H54 (cell line): ENCODE measurements around the gene SSU72.

Experiments used
- DNase-seq: peaks from one replicate; pipeline ENCODE4 v3.0.0; 2011; ENCODE audit warnings: low spot score, mixed read lengths; ENCODE audit not compliant: insufficient read length
- FAIRE-seq: peaks from 3 replicates; lab custom pipeline; 2011; peaks lifted over from hg19 to GRCh38; lab: Jason Lieb, UNC
- POLR2A ChIP-seq: IDR thresholded peaks from 2 replicates; pipeline ENCODE4 v1.6.1; 2011; ENCODE audit warnings: low read depth, mild to moderate bottlenecking, low read length

SSU72 gene

DNA sequence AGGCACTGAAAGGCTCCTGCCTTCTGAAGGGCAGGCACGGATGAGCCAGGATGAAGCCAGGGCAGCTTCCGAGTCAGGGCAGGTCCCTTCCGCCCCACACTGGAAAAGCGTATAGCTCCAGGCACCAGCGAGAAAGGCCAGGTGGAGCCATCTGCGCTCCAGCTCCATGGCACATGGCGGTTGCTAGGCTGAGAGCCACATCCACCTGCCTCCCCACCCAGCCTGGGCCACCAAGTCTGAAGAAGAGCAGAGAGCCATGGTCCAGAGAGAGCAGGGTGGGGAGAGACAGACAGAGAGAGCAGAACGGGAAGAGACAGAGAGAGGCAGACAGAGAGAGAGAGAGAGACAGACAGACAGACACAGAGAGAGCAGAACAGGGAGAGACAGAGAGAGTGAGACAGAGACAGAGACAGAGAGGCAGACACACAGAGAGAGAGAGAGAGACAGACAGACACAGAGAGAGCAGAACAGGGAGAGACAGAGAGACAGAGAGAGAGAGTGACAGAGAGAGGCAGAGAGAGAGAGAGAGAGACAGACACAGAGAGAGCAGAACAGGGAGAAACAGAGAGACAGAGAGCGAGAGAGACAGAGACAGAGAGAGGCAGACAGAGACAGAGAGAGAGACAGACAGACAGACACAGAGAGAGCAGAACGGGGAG is 20.1 kb upstream of the SSU72 start:
- FAIRE-seq (no peak), DNase-seq (no peak)
- no peak for TF ChIP-seq POLR2A

DNA sequence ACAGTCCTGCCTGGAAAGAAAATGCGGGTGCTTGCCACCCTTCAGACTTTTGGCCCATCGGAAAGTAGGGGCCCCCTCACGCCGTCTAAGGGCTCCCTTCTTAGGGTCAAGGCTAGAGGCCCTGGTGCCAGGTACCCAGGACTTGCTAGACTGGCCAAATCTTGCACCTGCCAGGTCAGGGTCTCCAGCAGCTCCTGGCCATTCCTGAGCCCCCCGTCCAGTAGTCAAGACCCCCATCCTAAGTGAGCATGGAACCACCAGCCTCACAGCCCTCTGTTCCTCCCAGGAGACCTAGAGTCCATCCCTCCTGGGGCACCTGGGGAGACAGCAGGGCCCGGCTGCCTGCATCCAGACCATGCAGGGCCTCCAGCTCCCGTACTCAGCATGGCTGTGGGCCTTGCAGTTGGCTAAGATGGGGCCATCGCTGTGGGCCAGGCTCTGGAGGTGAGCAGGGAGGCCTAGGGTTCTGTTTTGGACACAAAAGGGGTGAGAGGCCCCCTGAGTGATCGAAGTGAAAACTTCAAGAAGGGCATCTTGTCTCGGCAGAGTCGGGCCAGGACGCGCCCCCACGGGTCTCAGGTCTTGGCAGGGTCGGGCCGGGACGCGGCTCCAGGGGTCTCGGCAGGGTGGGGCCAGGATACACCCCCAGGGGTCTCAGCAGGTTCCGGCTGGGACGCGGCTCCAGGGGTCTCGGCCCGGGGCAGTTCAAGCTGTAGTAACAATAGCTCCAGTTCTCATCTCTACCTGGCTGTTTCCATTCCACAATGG is 19.4 kb upstream of the SSU72 start:
- DNase-seq (no peak), FAIRE-seq (no peak)
- no peak for TF ChIP-seq POLR2A

DNA sequence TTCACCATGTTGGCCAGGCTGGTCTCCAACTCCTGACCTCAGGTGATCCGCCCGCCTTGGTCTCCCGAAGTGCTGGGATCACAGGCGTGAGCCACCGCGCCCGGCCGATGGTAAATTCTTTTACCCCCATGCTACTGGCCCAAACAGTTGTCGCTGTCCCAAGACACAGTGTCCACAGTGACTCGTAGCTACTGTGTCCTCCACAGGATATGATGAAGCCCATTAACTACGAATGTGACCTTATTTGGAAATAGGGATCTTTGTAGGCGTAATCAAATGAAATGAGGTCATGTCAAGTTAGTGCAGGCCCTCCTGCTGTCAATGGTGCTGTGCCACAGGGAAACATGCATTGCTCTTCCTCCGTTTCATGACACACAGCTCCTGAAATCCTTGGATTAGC is 16.8 kb upstream of the SSU72 start:
- DNase-seq (no peak), FAIRE-seq (no peak)
- TF ChIP-seq POLR2A: no peak

DNA sequence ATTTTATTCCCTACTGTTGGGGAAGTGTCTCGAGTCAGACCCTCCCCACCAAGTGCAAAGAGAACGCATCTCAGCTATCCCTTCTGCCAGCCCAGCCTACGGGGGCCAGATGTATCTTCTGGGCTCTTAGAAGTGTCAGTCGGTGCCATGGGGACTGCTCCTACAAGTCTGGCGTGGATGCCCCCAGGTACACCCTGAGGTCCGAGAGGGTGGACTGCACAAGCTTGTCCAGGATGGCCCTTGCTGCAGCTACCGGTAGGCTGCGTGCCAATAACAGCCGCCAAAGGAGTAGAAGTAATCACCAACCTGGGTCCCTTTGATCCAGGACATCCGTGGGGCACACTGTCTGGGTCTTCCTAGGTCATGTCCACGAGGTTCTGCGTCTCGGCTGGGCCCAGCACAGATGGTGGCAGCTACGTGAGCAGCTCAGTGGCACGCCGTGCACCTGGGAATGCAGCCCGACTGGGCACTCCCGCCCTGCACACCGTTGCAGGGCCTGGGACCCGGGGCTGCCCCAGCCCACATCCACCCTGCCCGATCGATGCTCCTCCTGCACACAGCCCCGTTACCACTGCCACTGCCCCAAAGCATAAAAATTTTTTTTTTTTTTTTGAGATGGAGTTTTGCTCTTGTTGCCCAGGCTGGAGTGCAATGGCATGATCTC is 8.8 kb upstream of the SSU72 start:
- no peak for TF ChIP-seq POLR2A
- FAIRE-seq (no peak), DNase-seq (no peak)

DNA sequence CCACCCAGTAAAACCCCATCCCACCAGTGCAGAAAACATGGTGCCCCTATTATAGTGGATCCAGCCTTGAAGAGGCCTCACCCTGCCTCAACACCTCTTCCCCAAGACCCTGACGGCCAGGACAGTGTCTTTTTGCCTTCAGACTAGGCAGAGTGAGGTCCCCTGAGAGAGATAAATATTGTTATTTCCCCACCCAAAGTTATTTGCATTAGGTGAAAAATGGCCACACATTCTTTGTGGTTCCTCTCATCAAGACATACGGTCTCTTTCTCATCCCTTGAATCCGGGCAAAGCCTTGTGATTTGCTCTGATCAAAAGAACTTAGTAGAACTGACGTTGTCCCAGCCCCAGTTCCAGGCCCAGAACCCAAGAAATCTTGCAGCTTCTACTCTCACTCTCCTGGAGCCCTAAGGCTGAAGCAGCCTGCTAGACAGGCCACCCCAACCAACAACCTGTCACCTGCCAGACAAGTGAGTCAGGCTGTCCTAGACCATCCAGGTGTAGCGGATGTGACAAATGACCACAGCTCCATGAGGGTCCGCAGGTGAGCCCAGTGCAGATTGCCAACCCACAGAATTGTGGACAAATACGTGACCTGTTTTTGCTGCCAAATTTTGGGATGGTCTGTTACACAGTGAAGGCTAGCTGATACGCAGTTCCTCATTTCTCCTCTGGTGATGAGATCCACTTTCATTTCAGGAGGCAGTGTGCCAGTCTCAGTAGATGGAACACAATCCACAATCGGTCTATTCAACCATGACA is 8.1 kb upstream of the SSU72 start:
- no peak for TF ChIP-seq POLR2A
- FAIRE-seq: no peak
- DNase-seq: no peak

DNA sequence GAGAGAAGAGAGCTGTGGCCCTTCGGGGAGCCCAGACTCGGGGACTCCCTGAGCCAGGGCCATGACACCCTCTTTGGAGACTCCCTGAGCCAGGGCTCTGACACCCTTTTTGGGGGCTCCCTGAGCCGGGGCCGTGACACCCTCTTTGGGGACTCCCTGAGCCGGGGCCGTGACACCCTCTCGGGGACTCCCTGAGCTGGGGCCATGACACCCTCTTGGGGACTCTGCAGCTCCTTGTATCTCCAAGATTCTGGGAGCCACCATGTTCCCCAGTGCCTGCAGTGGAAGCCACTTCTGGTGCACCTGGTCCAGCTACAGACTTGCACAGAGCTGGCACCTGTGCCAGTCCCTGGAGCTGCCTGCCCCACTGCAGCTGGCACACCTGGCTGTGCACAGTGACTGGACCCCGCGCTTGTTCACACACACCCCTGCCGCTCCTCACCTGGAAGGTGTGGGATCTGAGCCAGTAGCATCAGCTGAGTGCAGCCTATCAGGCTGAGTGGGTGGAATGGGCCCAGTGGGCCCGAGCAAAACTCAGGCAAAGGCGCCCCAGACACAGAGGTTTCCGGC is 3.8 kb upstream of the SSU72 start:
- DNase-seq (no peak), FAIRE-seq (no peak)
- TF ChIP-seq POLR2A: no peak

DNA sequence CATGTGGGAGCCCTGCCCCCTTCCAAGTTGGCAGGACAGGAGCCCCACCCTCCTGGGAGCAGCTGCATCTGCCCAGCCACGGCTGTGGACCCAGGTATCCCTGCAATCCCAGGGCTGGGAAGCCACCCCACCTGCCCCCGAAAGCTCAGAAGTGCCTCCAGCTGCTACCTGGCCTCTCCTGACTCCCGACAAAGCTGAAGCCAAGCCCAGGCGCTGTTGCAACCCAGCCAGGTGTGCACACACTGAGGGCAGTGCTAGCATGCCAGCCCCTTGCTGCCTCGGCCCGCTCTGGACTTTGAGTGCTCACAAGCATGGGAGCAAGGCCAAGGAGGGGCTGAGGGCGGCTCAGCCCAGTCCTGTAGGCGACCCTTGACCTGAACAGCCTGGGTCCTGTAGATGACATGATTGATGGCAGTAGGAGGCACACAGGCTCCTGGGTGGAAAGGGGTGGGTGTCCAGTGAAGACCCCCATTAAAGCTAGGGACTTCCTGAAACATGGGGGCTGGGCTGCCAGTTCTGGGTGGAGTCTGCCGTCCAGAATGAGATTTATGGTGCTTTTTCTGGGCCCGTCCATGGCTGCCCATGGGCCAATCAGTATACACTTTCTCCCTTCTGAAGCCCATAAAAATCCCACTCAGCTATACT is 2.8 kb upstream of the SSU72 start:
- no peak for FAIRE-seq
- no peak for DNase-seq
- TF ChIP-seq POLR2A: no peak

DNA sequence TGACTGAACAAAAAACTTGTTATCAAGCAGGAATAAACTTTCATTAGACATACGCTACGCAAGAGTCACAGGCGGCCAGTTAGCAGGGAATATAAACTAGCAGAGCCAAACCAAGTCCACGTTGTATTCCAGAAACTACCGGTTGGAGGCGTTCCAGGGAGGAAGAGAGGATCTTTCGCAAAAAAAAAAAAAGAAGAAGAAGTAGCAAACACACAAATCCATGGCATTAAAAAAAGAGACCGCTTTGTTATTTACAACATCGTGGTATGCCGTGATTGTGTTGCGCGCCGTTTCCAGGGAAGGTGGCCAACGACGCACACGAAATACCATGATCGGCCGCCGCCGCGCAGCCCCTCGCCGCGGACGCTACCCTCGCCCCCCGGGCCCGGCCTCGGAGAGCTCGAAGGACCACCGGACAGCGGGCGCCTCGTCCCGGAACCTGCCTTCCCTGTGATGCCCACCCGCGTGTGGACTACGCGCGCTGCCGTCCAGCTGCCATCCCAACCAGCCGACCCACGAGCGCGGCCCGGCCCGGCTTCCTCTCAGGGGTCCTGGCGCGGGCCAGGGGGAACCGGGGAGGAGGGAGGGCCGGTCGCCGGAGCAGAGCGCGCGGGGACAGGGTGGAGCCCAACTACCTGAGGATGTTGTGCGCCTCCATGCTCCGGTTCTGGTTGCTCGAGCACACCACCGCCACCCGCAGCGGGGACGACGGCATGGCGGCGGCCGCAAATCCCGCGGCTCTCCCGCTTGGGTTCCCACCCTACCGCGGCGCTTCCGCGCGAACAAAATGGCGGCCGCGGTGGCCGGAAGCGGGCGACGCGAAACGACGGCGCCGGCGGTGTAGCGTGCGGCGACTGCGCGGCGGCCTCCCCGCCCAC is 581 bp downstream of the SSU72 start:
- FAIRE-seq: no peak
- peak; percentile 58 for DNase-seq
- TF ChIP-seq POLR2A: 0 out of 2 replicates have a peak, but pooled peaks have one; percentile 39

DNA sequence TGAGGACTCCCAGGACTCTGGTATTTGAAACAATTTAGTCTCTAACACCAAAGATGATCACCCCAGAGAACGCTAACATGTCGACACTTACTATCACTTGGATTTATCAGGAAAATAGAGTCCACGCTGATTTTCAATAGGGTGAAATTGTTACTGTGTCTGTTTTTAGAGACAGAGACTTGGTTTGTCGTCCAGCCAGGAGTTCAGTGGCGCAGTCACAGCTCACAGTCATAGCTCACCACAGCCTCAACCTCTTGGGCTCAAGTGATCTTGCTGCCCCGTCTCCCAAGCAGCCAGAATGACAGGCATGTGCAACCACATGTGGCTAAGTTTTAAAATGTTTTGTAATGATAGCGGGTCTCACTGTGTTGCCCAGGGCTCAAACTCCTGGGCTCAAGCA is 5.3 kb downstream of the SSU72 start:
- FAIRE-seq: no peak
- no peak for TF ChIP-seq POLR2A
- DNase-seq: no peak

DNA sequence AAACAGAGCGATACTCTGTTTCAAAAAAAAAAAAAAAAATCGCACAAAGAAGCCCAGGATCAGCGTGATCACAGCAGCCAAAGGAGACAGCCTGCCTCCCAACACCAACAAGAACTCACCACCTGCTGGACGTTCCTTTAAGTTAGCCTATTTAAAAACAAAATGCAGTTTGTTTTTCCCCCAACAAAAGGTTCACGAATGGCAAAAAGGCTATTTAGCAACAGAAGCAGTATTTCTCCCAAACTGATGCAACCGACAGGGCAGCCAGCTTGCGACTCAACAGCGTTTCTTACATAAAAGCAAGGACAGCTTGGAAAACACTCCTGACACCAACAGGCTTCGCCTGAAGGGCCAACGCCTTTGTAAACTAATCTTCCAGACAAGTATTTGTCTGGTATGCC is 6.8 kb downstream of the SSU72 start:
- TF ChIP-seq POLR2A: no peak
- no peak for FAIRE-seq

DNA sequence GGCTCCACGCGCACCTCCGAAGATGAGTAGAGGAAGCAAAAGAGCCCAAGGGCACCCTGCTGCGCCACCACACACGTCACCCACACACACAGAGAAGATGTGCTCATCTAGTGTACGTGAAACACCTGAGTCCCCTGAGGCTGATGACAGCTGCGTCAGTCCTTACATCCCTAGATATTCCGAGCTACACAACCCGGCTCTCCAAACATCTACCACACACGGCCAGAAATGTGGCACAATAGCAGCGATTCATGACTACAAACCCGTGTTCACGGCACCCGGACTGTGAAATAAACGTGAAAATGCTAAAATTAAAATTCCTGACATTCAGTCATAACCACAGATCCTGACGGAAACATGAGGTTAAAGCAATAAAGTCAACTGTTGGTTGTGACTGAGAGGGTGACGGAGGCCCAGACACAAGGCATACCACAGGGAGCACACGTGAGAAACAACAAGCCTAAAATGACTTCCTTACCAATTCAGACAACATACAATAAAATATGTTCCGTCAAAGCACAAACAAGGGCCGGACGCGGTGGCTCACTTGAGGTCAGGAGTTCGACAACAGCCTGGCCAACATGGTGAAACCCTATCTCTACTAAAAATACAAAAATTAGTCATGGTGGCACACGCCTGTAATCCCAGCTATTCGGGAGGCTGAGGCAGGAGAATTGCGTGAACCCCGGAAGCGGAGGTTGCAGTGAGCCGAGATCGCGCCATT is 7.3 kb downstream of the SSU72 start:
- DNase-seq (no peak), FAIRE-seq (no peak)
- no peak for TF ChIP-seq POLR2A

More for the DNA sequence above, 6.8 kb downstream of the SSU72 start:
- DNase-seq: no peak
